ENCODE results near the gene FEZF2. TPM values are rescaled to one million over a fixed set of nuclear protein-coding genes. Genes with fewer than 3 reads are reported as not detected.

Gene FEZF2
- polyA plus RNA-seq, 10 donors: 0.08 TPM; not detected in 8

DNA sequence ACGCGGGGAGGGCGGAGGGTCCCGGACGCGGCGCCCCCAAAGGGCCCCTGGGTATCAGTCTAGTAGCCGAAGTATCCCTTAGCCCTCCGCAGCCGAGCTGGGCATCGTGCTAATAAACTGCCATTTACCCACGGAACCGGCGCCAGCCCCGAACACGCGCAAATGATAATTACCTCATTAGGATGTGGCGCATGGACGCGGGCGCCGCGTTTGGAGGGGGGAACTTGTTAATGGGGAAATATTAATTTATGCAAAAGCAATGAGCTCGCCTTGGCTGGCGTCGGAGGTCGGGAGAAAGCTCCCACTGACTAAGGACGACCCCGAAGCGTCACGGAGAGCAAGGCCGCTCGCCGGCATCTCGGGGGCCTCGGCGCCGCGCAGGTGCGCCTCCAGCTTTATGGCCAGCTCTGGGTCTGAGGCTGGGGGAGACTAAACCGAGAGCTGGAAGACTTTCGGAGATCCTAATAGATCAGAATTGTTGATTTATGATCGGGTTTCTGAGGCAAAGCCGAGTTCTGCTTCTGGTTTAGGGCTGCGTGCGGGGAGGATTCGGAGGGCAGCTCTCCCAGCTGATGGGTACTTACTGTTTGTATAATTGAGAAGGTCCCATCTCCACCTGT is 474 bp upstream of the FEZF2 start:
- no peak for DNase-seq

- DNase-seq: no peak
Measured at GRCh38 chr3:62372621-62373041, 719 bp downstream of the FEZF2 start.

DNA sequence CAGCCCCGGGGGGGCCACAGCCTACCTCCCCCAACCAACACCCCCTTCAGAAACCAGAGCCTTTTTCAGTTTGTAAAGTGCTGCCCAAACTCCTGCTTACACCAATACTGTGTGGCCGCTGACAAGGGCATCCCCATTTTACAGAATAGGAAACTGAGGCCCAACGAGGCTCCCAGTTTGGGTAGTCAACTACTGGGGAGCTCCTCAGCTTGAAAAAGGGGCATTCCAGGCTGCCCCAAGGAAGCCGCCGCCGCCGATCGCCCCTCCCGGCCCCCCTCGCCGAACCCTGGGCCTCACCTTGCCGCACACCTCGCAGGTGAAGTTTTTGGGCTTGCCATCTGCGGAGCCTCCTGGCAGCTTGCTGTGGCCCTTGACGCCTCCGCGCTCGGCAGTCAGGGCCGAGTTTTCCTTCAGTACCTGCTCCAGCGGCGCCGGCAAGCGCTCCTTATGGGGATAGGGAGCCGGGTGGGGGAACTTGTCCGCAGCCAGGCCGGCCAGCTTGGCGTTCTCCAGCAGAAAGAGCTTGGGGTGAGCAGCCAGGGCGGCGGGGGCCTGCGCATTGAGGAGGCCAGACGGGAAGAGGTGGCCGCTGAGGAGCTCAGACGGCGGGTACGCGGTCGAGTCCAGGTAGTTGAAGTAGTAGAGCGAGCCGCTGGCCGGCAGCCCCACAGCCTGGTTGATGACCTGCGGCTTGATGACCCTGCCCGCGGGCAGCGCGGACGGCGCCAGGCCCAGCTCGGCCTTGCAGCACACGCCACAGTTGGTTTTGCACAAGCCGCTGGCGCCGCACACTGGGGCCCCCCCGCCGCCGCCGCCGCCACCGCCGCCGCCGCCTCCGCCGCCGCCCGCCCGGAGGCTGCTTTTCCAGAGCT is 1.4 kb downstream of the FEZF2 start:
- no peak for DNase-seq

DNA sequence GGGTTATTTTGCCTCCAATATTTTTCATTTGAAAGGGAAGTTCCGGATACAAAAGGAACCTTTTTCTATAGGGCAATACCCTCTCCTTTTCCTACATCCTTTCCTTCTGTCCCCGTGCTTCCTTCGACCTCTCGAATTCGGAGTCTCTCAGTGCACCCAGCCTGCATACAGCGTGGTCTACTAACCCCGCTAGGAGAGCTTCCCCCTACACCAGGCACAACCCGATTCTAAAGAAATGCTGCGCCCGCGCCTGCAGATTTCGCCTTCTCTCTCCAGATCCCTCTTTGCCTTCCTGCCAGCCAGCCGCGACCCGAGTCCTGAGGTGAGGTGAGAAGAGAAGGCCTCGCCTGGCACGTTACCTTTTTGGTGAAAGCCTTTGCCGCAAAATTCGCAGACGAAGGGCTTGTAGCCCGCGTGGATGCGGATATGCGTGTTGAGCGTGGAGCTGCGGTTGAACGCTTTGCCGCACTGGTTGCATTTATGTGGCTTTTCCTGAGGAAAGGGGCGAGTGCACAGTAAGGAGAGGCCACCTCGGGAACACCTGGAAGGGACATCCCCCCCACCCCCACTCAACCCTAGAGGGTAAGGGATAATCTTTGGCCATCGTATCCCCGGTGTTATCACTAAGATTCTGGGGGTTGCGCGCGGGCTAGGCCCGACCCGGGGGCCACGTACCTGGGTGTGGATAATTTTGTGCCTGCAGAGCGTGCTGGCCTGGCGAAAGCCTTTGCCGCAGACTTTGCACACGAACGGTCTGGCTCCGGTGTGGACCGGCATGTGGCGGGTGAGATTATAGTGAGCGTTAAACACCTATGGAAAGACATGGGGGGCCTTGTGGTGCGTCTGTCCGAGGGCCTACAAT is 2.3 kb downstream of the FEZF2 start:
- no peak for DNase-seq

GRCh38 chr3:62370112-62370857 is 3.1 kb downstream of the FEZF2 start:
- no peak for DNase-seq

GRCh38 chr3:62369476-62369743 is 3.9 kb downstream of the FEZF2 start:
- no peak for DNase-seq

GRCh38 chr3:62368705-62369475 is 4.5 kb downstream of the FEZF2 start:
- DNase-seq: no peak

DNA sequence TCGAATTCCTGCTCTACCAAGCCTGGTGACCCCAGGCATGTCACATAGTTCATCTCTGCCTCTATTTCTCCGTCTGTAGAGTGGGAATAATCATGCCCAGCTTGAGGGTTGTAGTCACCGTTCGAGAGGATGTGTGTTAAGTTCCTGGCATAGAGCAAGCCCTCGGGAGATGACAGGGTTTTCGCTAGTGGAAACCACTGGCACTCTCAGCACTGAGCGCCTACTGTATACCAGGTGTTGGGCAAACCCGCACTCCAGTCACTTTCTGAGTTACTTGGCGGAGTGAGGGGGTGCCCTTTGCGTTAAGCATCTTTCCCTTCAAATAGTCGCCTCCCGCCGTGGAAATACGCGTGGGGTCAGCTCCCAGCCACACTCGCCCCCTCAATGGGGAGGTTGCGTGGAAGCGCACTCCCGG is 5.1 kb downstream of the FEZF2 start:
- no peak for DNase-seq

- no peak for DNase-seq
Measured at GRCh38 chr3:62367763-62368195, 5.6 kb downstream of the FEZF2 start.

DNA sequence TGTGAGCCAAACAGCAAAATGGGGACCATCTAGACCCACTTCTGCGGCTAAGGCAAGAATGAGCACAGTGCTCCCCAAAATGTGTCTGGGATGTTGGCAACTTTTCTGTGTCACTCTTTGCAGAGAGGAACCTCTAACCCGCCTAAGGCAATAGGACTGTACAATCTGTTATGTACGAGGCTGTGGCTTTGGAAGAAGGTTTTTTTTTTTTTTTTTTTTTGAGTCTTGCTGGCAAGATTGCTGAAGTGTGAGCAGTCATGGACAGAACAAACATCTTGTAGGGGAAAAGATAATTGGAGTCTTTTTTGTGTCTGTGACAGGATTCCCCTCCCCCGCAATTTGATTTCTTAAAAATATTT is 7.2 kb downstream of the FEZF2 start:
- no peak for DNase-seq

- no peak for DNase-seq
Measured at GRCh38 chr3:62365391-62366125, 7.8 kb downstream of the FEZF2 start.

DNA sequence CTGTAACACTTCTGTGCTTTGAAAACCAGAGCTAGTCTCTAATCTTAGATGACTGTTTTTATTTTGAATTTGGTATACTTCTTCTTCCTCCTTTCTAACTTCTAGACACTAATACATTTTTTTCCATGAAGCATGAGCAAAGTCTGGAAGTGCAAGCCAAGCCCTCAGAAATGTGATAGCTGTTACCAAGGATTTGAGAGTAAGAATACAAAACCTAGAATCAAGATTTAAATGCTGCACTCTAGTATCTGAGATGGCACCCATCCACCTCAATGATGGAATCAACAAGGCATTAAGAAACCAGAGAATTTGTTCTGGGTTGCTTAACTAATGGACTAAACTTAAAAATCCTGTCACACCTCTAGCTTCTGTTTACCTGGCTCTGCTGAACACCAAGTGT is 9.2 kb downstream of the FEZF2 start:
- DNase-seq: no peak

GRCh38 chr3:62363275-62363674 is 10.1 kb downstream of the FEZF2 start:
- no peak for DNase-seq

- DNase-seq: no peak
Measured at GRCh38 chr3:62361824-62362223, 11.5 kb downstream of the FEZF2 start.

GRCh38 chr3:62361261-62361660 is 12.1 kb downstream of the FEZF2 start:
- DNase-seq: no peak

GRCh38 chr3:62359531-62359930 is 13.8 kb downstream of the FEZF2 start:
- DNase-seq: no peak

DNA sequence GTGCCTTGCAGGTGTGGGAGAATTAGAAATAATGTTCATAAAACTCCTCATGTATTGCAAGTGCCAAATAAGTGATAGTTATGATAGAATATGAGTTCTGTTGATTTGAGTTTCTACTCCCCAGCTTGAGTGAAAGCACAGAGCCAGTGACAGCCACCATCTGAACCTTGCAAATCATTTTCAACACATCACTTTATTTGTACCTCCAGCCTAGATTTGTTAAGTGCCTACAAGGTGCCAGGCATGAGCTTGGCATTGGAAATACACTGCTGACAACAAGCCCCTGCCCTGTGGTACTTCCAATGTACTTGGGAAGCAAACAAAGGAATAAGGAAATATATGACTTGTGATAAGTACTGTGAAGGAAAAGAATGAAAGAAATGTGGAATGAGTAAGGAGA is 17.0 kb downstream of the FEZF2 start:
- DNase-seq: no peak

DNA sequence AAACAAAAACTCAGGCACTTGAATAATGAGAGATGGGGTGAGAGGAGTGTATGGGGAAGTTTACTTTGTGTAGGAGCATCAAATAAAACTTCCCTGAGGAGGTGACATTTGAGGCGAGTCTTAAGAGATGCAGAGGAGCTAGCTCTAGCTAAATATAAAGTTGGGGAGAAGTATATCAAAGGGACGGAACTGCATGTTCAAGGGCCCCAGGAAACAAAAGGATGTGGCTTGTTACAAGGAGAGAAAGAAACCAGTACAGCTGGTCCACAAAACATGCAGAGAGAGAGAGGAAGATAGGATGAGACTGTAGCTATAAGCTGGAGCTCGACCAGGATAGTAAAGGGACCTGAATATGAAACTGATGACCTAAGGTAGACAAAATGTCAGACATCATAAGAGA is 17.6 kb downstream of the FEZF2 start:
- DNase-seq: no peak

DNA sequence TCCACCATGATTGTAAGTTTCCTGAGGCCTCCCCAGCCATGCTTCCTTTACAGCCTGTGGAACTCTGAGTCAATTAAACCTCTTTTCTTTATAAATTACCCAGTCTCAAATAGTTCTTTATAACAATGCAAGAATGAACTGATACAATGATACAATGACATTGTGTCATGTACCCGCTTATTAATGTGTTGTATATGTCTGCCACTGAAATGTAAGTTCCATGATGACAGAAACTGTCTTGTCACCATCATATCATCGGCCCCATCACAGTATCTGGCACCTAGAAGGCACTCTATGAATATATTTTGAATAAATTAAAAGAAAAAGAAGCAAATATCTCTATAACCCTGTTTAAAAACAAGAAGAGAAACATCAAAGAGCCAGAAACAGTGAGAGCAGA is 29.6 kb downstream of the FEZF2 start:
- no peak for DNase-seq

- DNase-seq: no peak
Measured at GRCh38 chr3:62335196-62335595, 38.2 kb downstream of the FEZF2 start.

Data from muscle of back (tissue), 11 donors.